ENCODE measurements around the gene PLCB1. TPM values are rescaled to one million over a fixed set of nuclear protein-coding genes. Genes with fewer than 3 reads are reported as not detected.

PLCB1 gene
- total RNA-seq, 6 experiments from 2014 or later, result 17.2 to 25.7 (median 23.1) TPM

GRCh38 chr20:8219403-8219802, 87.3 kb downstream of the PLCB1 start:
- Mint-ChIP-seq H3K27ac (peak overlapping the region; percentile 76), H3K27me3 (ENCODE audit: insufficient read depth) (peaks cover 1% of the 10 kb centered on the region; the same call in 1 of the 2 replicates), H3K36me3 (ENCODE audit: low read depth) (peaks cover 12% of the 10 kb centered on the region; the same call in 1 of the 2 replicates), H3K4me3 (peak overlapping the region; percentile 50), H3K9me3 (no peaks in the 10 kb centered on the region), H3K4me1 (ENCODE audit: low read depth) (peaks cover 89% of the 10 kb centered on the region)
- TF ChIP-seq CTCF (IDR thresholded peaks at IDR 0.05), result no peak
- DNase-seq, result no peak

- Mint-ChIP-seq H3K4me3 (no peak overlapping the region), H3K27me3 (ENCODE audit: insufficient read depth) (peaks cover 1% of the 10 kb centered on the region; the same call in 1 of the 2 replicates), H3K36me3 (ENCODE audit: low read depth) (peaks cover 13% of the 10 kb centered on the region; the same call in 1 of the 2 replicates), H3K9me3 (no peaks in the 10 kb centered on the region), H3K4me1 (ENCODE audit: low read depth) (peaks cover 89% of the 10 kb centered on the region), H3K27ac (no peak overlapping the region)
- TF ChIP-seq CTCF (IDR thresholded peaks at IDR 0.05), result no peak
- DNase-seq, result no peak
Observed at GRCh38 chr20:8220716-8221115, 88.7 kb downstream of the PLCB1 start.

DNA sequence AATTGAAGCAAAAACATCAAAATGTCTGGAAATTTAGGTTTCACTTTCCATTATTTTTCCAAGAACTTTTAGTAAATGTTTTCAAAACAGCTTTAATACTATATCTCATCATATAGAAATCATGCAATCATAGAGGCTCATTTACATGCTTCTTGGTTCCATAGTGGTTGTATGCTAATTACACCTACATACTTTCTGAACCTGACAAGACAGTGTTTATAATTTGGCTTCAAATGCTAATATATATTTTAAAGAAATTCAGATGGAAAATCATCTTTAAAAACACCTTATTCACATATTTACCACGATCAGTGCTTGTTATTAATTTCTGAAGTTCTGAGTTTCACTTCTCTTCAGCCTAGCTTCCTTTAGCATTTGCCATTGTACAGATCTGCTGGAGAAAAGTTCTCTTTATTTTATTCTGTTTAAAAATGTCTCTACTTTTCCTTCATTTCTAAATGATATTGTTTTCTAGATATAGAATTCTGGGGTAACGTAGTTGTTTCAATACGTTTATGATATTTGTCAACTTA, 89.9 kb downstream of the PLCB1 start:
- no peaks in the 10 kb centered on the region for H3K9me3 Mint-ChIP-seq
- no peak for DNase-seq
- peaks cover 1% of the 10 kb centered on the region; the same call in 1 of the 2 replicates for H3K27me3 Mint-ChIP-seq (ENCODE audit: insufficient read depth)
- peak overlapping the region; percentile 92 for H3K27ac Mint-ChIP-seq
- H3K4me3 Mint-ChIP-seq, result no peak overlapping the region
- peaks cover 19% of the 10 kb centered on the region for H3K36me3 Mint-ChIP-seq (ENCODE audit: low read depth)
- TF ChIP-seq CTCF (IDR thresholded peaks at IDR 0.05), result no peak
- H3K4me1 Mint-ChIP-seq (ENCODE audit: low read depth), result peaks cover 85% of the 10 kb centered on the region

- no peak for TF ChIP-seq CTCF (IDR thresholded peaks at IDR 0.05)
- peak; percentile 75 for DNase-seq
- H3K4me3 Mint-ChIP-seq, result peak overlapping the region; percentile 74
- peak overlapping the region; percentile 92 for H3K27ac Mint-ChIP-seq
- no peaks in the 10 kb centered on the region for H3K9me3 Mint-ChIP-seq
- H3K27me3 Mint-ChIP-seq (ENCODE audit: insufficient read depth), result no peaks in the 10 kb centered on the region
- peaks cover 80% of the 10 kb centered on the region for H3K4me1 Mint-ChIP-seq (ENCODE audit: low read depth)
- peaks cover 9% of the 10 kb centered on the region for H3K36me3 Mint-ChIP-seq (ENCODE audit: low read depth)
Observed at GRCh38 chr20:8223091-8223870, 91.2 kb downstream of the PLCB1 start.

GRCh38 chr20:8225658-8226057, 93.6 kb downstream of the PLCB1 start:
- peaks cover 59% of the 10 kb centered on the region for H3K4me1 Mint-ChIP-seq (ENCODE audit: low read depth)
- no peak for TF ChIP-seq CTCF (IDR thresholded peaks at IDR 0.05)
- peaks cover 9% of the 10 kb centered on the region for H3K36me3 Mint-ChIP-seq (ENCODE audit: low read depth)
- H3K27ac Mint-ChIP-seq, result no peak overlapping the region
- no peaks in the 10 kb centered on the region for H3K9me3 Mint-ChIP-seq
- H3K4me3 Mint-ChIP-seq, result no peak overlapping the region
- H3K27me3 Mint-ChIP-seq (ENCODE audit: insufficient read depth), result no peaks in the 10 kb centered on the region
- no peak for DNase-seq

Measured in HFFc6 (cell line).